GM12878 (cell line): ENCODE measurements around the gene POU2F1. TPM values are rescaled to one million over a fixed set of nuclear protein-coding genes. Genes with fewer than 3 reads are reported as not detected.

Experiments used
- ASH2L ChIP-seq: fragments of 300-600, 200-600 bp; sonication (generic); IDR thresholded peaks from 2 replicates; pipeline ENCODE4 v1.6.1; 2017; ENCODE audit warnings: low read depth, mild to moderate bottlenecking, borderline replicate concordance
- ATF2 ChIP-seq: IDR thresholded peaks from 2 replicates; pipeline ENCODE4 v1.6.1; 2012; ENCODE audit warnings: low read length, inconsistent platforms
- ATF7 ChIP-seq: fragments of 450-650 bp; IDR thresholded peaks from 2 replicates; pipeline ENCODE4 v1.6.1; 2016; ENCODE audit warnings: low read depth, mild to moderate bottlenecking
- BACH1 ChIP-seq: fragments of 450-650 bp; IDR thresholded peaks from 2 replicates; pipeline ENCODE4 v1.6.1; 2017; ENCODE audit warnings: mild to moderate bottlenecking, borderline replicate concordance
- CTCF ChIP-seq, 3 experiments: IDR thresholded peaks in 2 of 3; conservative IDR thresholded peaks in 1 of 3; 2 replicates each; pipeline ENCODE4 v1.5.1; 2011; ENCODE audit warnings: low read depth in 3 of 3, low read length in 3 of 3, mild to moderate bottlenecking in 3 of 3, control low read depth in 2 of 3, moderate library complexity in 2 of 3, inconsistent platforms in 1 of 3, mixed read lengths in 1 of 3; ENCODE audit not compliant: control insufficient read depth in 2 of 3, insufficient read depth in 1 of 3; ENCODE audit errors: extremely low read depth in 1 of 3
- EGR1 ChIP-seq, 2 experiments: IDR thresholded peaks; 1 replicate in 1 of 2; 2 replicates in 1 of 2; pipeline ENCODE4 v1.6.1; 2011 to 2012; ENCODE audit warnings: low read depth in 2 of 2, low read length in 2 of 2, borderline replicate concordance in 1 of 2, mild to moderate bottlenecking in 1 of 2, moderate library complexity in 1 of 2
- FOXM1 ChIP-seq: IDR thresholded peaks from 2 replicates; pipeline ENCODE4 v1.6.1; 2012; ENCODE audit warnings: low read depth, mild to moderate bottlenecking, inconsistent platforms, low read length, moderate library complexity
- GABPA ChIP-seq: IDR thresholded peaks from 2 replicates; pipeline ENCODE4 v1.6.1; 2014; ENCODE audit warnings: antibody characterized with exemption, low read depth, mild to moderate bottlenecking, inconsistent platforms
- HDAC2 ChIP-seq: fragments of 200-600 bp; sonication (generic); IDR thresholded peaks from 2 replicates; pipeline ENCODE4 v1.6.1; 2017
- HDAC6 ChIP-seq: fragments of 200-600 bp; sonication (generic); IDR thresholded peaks from one replicate; pipeline ENCODE4 v1.8.0; 2017; ENCODE audit warnings: antibody characterized with exemption; ENCODE audit not compliant: unreplicated experiment
- KLF5 ChIP-seq: fragments of 450-650 bp; IDR thresholded peaks from 2 replicates; pipeline ENCODE4 v1.6.1; 2014; ENCODE audit warnings: mild to moderate bottlenecking; ENCODE audit not compliant: partially characterized antibody
- LARP7 ChIP-seq: fragments of 450-650 bp; IDR thresholded peaks from 2 replicates; pipeline ENCODE4 v1.6.1; 2017; ENCODE audit warnings: mild to moderate bottlenecking
- NBN ChIP-seq: fragments of 450-650 bp; IDR thresholded peaks from 2 replicates; pipeline ENCODE4 v1.6.1; 2016
- PAX5 ChIP-seq: IDR thresholded peaks from 2 replicates; pipeline ENCODE4 v1.6.1; 2011; ENCODE audit warnings: low read depth, low read length, borderline replicate concordance
- RAD51 ChIP-seq: fragments of 450-650 bp; IDR thresholded peaks from 2 replicates; pipeline ENCODE4 v1.6.1; 2016; ENCODE audit warnings: moderate library complexity, mild to moderate bottlenecking, inconsistent platforms
- RB1 ChIP-seq: fragments of 450-650 bp; formaldehyde crosslinking; IDR thresholded peaks from 2 replicates; pipeline ENCODE4 v1.6.1; 2017; ENCODE audit warnings: mild to moderate bottlenecking, borderline replicate concordance
- TAF1 ChIP-seq: IDR thresholded peaks from 2 replicates; pipeline ENCODE4 v1.6.1; 2011; ENCODE audit warnings: mild to moderate bottlenecking, low read depth, low read length, borderline replicate concordance
- TCF3 ChIP-seq: IDR thresholded peaks from 2 replicates; pipeline ENCODE4 v1.6.1; 2012; ENCODE audit warnings: low read depth, mild to moderate bottlenecking, low read length, borderline replicate concordance; ENCODE audit not compliant: insufficient read depth
- ZNF622 ChIP-seq: fragments of 450-650 bp; IDR thresholded peaks from 2 replicates; pipeline ENCODE4 v1.6.1; 2017; ENCODE audit warnings: mild to moderate bottlenecking, inconsistent platforms
- polyA plus RNA-seq, 11 experiments: library from polyadenylated mRNA; depleted of rRNA in 4 of 11; unstranded in 6 of 11; stranded (reverse) in 5 of 11; fragments of >200 nt; fragmentation: Nextera tagmentation in 4 of 11; fragmentation: Illumina TruSeq in 1 of 11; extraction: Ambion mirVana in 4 of 11; extraction: Trizol in 1 of 11; gene quantifications; 1 replicate in 1 of 11; 2 replicates in 10 of 11; pipeline versions ENCODE4 v1.2.1 to v1.2.3, GENCODE V29; 2011 to 2016; ENCODE audit warnings: inconsistent platforms in 2 of 11, missing spikeins in 2 of 11, low read depth in 1 of 11
- total RNA-seq, 4 experiments: library from RNA; depleted of rRNA in 3 of 4; stranded (reverse); fragments of >200 nt in 3 of 4; fragmentation: Illumina TruSeq in 1 of 4; extraction: Trizol in 1 of 4; gene quantifications; 2 replicates each; pipeline versions ENCODE4 v1.2.1 to v1.2.3, GENCODE V29; 2013 to 2021
- TF ChIP-seq, protein P1 (sequence below): fragments of 450-650 bp; formaldehyde crosslinking; IDR thresholded peaks from 2 replicates; pipeline ENCODE4 v1.4.0; 2020; ENCODE audit warnings: mild to moderate bottlenecking, moderate library complexity
- TF ChIP-seq, protein P2 (sequence below): fragments of 450-650 bp; IDR thresholded peaks from 2 replicates; pipeline ENCODE4 v1.6.1; 2016; ENCODE audit warnings: mild to moderate bottlenecking

The POU2F1 gene
- total and polyA plus RNA-seq, 10 of the 15 experiments (the other 5 are each of a cell fraction or from before 2014, with no cell fraction given), result 2.5 to 21.7 (median 12.5) TPM

DNA sequence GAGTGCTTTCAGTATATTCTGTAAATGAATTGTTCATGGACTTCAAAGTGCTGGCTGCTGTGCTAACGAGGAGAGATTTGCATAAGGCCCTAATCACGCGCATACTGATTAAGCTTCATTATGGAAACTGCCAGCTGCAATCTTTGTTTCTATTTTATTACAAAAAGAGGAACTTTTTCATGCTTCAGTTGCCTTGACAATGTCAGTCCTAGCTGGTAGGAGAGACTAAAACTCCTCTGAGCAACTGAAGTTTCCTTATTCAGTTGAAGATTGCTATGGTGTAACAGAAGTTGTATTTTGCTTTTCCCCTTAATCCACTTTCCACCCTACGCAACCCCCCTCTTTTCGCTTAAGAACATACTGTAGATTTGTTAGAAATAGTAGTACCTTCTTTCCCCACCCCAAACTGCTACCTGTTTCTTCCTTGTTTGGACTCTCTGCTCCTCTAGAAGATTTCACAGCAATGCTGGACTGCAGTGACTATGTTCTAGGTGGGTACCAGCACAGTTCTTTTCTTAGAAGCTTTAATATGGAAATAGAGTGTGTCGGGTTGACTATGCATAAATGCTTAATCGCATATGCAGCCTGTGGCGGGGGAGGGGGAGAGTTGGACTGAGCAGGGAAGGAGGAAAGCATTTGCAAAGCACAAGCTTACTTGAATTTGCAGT, 108.3 kb downstream of the POU2F1 start (continued):
- TF ChIP-seq, protein P1, sequence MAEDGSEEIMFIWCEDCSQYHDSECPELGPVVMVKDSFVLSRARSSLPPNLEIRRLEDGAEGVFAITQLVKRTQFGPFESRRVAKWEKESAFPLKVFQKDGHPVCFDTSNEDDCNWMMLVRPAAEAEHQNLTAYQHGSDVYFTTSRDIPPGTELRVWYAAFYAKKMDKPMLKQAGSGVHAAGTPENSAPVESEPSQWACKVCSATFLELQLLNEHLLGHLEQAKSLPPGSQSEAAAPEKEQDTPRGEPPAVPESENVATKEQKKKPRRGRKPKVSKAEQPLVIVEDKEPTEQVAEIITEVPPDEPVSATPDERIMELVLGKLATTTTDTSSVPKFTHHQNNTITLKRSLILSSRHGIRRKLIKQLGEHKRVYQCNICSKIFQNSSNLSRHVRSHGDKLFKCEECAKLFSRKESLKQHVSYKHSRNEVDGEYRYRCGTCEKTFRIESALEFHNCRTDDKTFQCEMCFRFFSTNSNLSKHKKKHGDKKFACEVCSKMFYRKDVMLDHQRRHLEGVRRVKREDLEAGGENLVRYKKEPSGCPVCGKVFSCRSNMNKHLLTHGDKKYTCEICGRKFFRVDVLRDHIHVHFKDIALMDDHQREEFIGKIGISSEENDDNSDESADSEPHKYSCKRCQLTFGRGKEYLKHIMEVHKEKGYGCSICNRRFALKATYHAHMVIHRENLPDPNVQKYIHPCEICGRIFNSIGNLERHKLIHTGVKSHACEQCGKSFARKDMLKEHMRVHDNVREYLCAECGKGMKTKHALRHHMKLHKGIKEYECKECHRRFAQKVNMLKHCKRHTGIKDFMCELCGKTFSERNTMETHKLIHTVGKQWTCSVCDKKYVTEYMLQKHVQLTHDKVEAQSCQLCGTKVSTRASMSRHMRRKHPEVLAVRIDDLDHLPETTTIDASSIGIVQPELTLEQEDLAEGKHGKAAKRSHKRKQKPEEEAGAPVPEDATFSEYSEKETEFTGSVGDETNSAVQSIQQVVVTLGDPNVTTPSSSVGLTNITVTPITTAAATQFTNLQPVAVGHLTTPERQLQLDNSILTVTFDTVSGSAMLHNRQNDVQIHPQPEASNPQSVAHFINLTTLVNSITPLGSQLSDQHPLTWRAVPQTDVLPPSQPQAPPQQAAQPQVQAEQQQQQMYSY (CRISPR knock-in tag), result no peak
- TF ChIP-seq HDAC6 (no peak), KLF5 (no peak), ZNF622 (no peak), NBN (peak; percentile 85), FOXM1 (no peak), ATF7 (peak; percentile 41; the same call in 1 of the 2 replicates), GABPA (no peak), PAX5 (peak; percentile 63; the same call in 1 of the 2 replicates), BACH1 (no peak), CTCF (IDR thresholded peaks at IDR 0.05 in 2 of 3, conservative IDR thresholded peaks at IDR 0.05 in 1 of 3; ENCODE audit: control insufficient read depth in 2 of 3, extremely low read depth in 1 of 3, insufficient read depth in 1 of 3, low read depth in 3 of 3, low read length in 3 of 3) (no peak), TCF3 (peak; percentile 55; the same call in 1 of the 2 replicates), ATF2 (no peak; the same call in 1 of the 2 replicates), RB1 (no peak), TAF1 (peak; percentile 45; the same call in 1 of the 2 replicates), EGR1 (IDR thresholded peaks at IDR 0.05; ENCODE audit: borderline replicate concordance in 1 of 2, low read depth in 2 of 2, low read length in 2 of 2) (no peak), HDAC2 (no peak), ASH2L (no peak; the same call in 1 of the 2 replicates), LARP7 (no peak), RAD51 (peak; percentile 38; the same call in 1 of the 2 replicates)
- TF ChIP-seq, protein P2, sequence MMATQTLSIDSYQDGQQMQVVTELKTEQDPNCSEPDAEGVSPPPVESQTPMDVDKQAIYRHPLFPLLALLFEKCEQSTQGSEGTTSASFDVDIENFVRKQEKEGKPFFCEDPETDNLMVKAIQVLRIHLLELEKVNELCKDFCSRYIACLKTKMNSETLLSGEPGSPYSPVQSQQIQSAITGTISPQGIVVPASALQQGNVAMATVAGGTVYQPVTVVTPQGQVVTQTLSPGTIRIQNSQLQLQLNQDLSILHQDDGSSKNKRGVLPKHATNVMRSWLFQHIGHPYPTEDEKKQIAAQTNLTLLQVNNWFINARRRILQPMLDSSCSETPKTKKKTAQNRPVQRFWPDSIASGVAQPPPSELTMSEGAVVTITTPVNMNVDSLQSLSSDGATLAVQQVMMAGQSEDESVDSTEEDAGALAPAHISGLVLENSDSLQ, result peak; percentile 79; the same call in 1 of the 2 replicates
